Activated T-cell treated with anti-CD3 and anti-CD28 coated beads, Interleukin-2, amount 50 U/mL, for 72 hours (primary cell): ENCODE measurements around the gene IP6K2. TPM values are rescaled to one million over a fixed set of nuclear protein-coding genes. Genes with fewer than 3 reads are reported as not detected.
A peak's percentile ranks its signal among the peaks of the same experiment; 100 is the strongest.

ENCODE experiments used
- ATAC-seq, 2 donors: fragments of 150-1000 bp; cut with Tn5 transposase; replicated peaks in 1 of 2; 2 replicates each; pipeline ENCODE4 v1.10.0; 2021; ENCODE audit warnings: moderate library complexity in 2 of 2, mild to moderate bottlenecking in 1 of 2
- DNase-seq, 2 donors: peaks; one replicate each; pipeline ENCODE4 v3.0.0; 2021 to 2022; ENCODE audit warnings: mixed read lengths in 1 of 2
- H3K27ac Mint-ChIP-seq: one replicate; pipeline ENCODE4 v1.8.0; 2022; ENCODE audit warnings: mild to moderate bottlenecking, moderate library complexity, mixed read lengths
- H3K27me3 Mint-ChIP-seq: one replicate; pipeline ENCODE4 v1.8.0; 2022; ENCODE audit warnings: low read depth, mixed read lengths
- H3K36me3 Mint-ChIP-seq, 2 donors: one replicate each; pipeline ENCODE4 v1.8.0; 2022; ENCODE audit warnings: mixed read lengths in 2 of 2, mild to moderate bottlenecking in 1 of 2; ENCODE audit not compliant: insufficient read depth in 2 of 2
- H3K4me1 Mint-ChIP-seq: one replicate; pipeline ENCODE4 v1.8.0; 2022; ENCODE audit warnings: low read depth, mixed read lengths
- H3K4me3 Mint-ChIP-seq, 2 donors: one replicate each; pipeline ENCODE4 v1.8.0; 2022; ENCODE audit warnings: mild to moderate bottlenecking in 2 of 2, mixed read lengths in 2 of 2, moderate library complexity in 2 of 2
- H3K9me3 Mint-ChIP-seq, 2 donors: one replicate each; pipeline ENCODE4 v1.8.0; 2022; ENCODE audit warnings: mixed read lengths in 2 of 2
- total RNA-seq, 2 donors: library from RNA; stranded (reverse); gene quantifications; one replicate each; pipeline ENCODE4 v1.2.3, GENCODE V29; 2022

Gene IP6K2
- total RNA-seq, 2 donors from 2014 or later: 62.4 to 75.4 TPM

DNA sequence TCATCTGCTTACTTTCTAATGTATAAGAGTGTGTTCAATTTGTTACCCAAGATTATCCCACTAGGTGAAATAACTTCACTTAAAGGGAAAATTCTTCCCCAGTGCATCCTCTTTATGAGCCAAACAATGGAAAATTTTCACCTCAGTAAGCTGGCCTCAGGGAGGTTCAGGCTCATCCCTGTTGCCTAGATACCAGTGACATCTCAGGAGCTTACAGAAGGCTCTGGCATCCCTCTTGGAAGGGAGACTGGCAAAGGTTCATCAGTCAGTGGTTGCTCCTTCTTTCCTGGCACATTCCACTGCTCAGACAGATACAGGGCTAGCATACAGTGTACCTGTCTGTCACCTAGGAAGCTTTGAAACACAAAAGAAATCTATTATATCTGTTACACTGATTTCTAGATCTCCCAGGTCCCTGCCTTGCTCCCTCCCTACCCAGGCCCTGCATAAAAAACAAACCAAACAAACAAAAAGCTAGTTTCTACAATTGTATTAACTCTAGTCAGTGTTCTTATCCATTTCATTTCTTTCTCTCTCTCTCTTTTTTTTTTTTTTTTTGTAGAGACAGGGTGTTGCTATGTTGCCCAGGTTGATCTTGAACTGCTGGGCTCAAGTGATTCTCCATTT, 1.7 kb downstream of the IP6K2 start:
- H3K9me3 Mint-ChIP-seq: no peaks in the 10 kb centered on the region
- peaks cover 4 to 25% of the 10 kb centered on the region in 2 donors for H3K36me3 Mint-ChIP-seq
- H3K4me3 Mint-ChIP-seq: peak overlapping the region; percentile 88 to 96
- DNase-seq (no peak), ATAC-seq (no peak)
- peak overlapping the region; percentile 80 for H3K27ac Mint-ChIP-seq
- no peaks in the 10 kb centered on the region for H3K27me3 Mint-ChIP-seq
- H3K4me1 Mint-ChIP-seq: peaks cover 49% of the 10 kb centered on the region

DNA sequence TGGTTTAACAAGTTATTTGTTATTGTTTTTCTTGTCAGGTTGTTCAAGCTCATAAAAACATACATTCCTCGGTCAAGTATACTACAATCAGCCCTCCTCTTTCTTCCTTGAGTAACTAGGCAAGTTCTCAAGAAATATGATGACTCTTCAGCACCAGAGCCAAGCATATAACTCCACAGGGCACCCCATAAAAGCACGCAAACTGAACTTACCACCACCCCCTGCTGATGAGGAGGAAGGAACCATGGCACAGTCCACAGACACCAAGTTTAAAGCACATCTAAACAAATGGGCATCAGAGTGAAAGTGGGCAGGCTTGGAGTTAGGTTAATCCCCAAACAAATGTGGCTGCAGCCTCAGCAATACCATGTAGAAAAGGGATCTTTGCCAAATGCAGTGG, 5.3 kb downstream of the IP6K2 start:
- DNase-seq: no peak
- no peak for ATAC-seq
- peak overlapping the region; percentile 6 for H3K27ac Mint-ChIP-seq

DNA sequence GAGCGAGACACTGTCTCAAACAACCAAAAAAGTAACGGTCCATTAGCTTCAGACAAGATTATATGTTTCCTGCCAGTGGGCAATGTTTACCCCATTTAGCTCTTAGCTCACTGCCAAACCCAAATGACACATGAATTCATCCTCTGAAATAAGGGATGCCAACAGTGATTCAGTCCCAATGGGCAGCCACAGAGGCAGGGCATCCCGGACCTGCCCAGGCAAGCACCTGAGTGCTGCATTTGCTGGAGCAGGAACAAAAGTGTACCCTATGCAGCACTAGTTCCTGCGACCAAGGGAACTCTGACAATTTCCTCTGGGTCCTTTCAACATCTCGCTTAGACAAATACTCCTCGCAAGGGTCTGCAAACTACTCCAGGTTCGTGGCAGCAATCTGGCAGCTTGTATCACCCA, 8.0 kb downstream of the IP6K2 start:
- Mint-ChIP-seq H3K4me1 (peaks cover 46% of the 10 kb centered on the region), H3K27ac (peak overlapping the region; percentile 58), H3K27me3 (no peaks in the 10 kb centered on the region), H3K36me3 (peaks cover 2 to 14% of the 10 kb centered on the region in 2 donors), H3K4me3 (no peak overlapping the region), H3K9me3 (no peaks in the 10 kb centered on the region)
- DNase-seq (no peak), ATAC-seq (peak; percentile 18 to 25)

More for the DNA sequence above, 5.3 kb downstream of the IP6K2 start:
- Mint-ChIP-seq H3K4me3 (no peak overlapping the region), H3K4me1 (peaks cover 55% of the 10 kb centered on the region), H3K36me3 (peaks cover 2 to 25% of the 10 kb centered on the region in 2 donors), H3K27me3 (no peaks in the 10 kb centered on the region), H3K9me3 (no peaks in the 10 kb centered on the region)

DNA sequence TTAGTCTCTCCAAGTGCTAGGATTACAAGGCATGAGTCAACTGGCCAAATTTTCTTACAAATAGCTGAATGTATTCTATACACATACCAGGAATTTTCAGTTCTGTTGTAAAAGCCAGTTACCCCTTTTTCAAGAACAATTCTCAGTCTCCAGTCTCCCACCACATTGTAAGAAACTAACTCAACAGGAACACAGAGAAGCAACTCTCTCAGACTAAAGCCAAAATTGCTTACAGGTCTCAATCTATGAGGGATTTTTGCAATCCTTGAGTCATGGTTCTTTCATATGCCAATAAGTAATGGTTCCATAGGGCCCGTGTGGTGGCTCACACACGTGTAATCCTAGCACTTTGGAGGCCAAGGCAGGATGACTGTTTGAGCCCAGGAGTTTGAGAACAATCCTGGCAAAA, 8.5 kb downstream of the IP6K2 start:
- Mint-ChIP-seq H3K4me3 (no peak overlapping the region), H3K4me1 (peaks cover 46% of the 10 kb centered on the region), H3K27ac (peak overlapping the region; percentile 39), H3K36me3 (peaks cover 2 to 13% of the 10 kb centered on the region in 2 donors), H3K9me3 (no peaks in the 10 kb centered on the region), H3K27me3 (no peaks in the 10 kb centered on the region)
- peak; percentile 40 to 76 for ATAC-seq
- DNase-seq: no peak

DNA sequence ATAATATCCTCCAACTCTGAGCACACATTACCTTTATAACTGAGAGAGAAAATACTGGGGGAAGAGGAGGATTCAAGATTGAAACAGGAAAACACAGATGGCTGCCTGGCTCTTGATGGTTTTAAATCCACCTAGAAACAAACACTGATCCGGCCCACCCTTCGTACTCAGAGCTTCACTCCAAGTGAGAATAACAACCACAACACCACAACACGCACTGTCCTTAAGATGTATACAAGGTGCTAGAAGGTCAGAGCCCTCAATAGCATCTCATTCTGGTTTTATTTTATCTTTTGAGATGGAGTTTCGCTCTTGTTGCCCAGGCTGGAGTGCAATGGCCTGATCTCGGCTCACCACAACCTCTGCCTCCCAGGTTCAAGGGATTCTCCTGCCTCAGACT, 9.9 kb downstream of the IP6K2 start:
- no peaks in the 10 kb centered on the region for H3K9me3 Mint-ChIP-seq
- no peak overlapping the region for H3K4me3 Mint-ChIP-seq
- ATAC-seq: no peak
- peak overlapping the region; percentile 73 for H3K27ac Mint-ChIP-seq
- H3K27me3 Mint-ChIP-seq: no peaks in the 10 kb centered on the region
- DNase-seq: no peak
- peaks cover 4 to 17% of the 10 kb centered on the region in 2 donors for H3K36me3 Mint-ChIP-seq
- H3K4me1 Mint-ChIP-seq: peaks cover 50% of the 10 kb centered on the region

DNA sequence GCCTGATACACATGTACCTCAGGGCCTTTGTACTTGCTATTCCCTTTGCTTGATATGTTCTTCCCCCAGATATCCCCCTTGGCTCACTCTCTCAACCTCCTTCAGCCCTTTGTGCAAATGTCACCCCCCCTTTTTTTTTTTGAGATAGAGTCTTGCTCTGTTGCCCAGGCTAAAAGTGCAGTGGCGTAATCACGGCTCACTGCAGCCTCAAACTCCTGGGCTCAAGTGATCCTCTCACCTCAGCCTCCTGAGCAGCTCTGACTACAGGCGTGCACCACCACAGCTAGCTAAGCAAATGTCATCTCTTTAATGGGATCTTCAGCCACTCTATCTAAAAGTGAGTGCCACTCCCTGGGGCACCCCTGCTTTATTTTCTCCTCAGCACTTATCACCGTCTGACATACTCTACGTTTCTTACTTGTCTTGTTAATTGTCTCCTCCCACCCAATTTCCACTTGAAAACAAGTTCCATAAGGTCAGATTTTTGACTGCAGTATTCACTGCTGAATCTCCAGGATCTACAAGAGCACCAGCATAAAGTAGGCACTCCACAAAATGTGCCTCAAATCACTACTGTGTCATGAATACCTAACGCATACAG, 14.6 kb downstream of the IP6K2 start:
- Mint-ChIP-seq H3K9me3 (no peaks in the 10 kb centered on the region), H3K27ac (peak overlapping the region; percentile 16), H3K4me3 (no peak overlapping the region), H3K36me3 (peaks cover 2 to 12% of the 10 kb centered on the region in 2 donors), H3K4me1 (peaks cover 33% of the 10 kb centered on the region), H3K27me3 (no peaks in the 10 kb centered on the region)
- no peak for ATAC-seq
- DNase-seq: no peak

DNA sequence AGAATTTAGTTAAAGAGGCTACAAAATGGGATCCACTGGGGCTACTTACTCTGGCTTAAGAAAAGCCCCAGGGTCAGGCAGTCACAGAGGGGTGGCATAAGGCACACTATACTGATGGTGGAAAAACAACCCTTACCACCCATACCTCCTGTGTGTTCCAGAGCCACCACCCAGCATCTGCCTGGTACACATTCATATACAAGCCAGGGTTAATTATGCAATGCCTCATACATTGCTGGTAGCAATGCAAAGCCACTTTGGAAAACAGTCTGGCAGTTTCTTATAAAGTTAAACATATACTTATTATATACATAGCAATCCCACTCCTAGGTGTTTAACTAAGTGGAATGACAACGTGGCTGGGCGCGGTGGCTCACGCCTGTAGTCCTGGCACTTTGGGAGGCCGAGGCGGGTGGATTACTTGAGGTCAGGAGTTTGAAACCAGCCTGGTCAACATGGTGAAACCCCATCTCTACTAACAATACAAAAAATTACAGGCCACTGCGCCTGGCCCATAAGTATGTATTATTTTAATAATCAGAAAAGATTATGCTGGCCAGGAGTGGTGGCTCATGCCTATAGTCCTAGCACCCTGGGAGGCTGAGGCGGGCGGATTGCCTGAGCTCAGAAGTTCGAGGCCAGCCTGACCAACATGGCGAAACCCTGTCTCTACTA, 16.2 kb downstream of the IP6K2 start:
- Mint-ChIP-seq H3K4me1 (peaks cover 28% of the 10 kb centered on the region), H3K36me3 (peaks cover 2 to 12% of the 10 kb centered on the region in 2 donors), H3K4me3 (no peak overlapping the region), H3K9me3 (no peaks in the 10 kb centered on the region), H3K27ac (peak overlapping the region; percentile 83), H3K27me3 (no peaks in the 10 kb centered on the region)
- no peak for DNase-seq
- ATAC-seq: no peak

DNA sequence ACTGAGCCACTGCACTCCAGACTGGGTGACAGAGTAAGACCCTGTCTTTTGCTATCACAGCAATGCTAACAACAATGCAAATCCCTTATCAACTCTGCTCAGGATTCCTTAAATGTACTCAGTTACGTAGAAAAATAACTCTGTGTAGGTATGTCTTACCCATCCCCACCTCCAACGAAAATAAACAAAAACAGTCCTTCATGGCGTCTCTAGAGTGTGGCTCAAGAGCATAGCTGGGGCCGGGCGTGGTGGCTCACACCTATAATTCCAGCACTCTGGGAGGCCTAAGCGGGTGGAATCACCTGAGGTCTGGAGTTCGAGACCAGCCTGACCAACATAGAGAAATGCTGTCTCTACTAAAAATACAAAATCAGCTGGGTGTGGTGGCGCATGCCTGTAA, 18.1 kb downstream of the IP6K2 start:
- Mint-ChIP-seq H3K4me3 (no peak overlapping the region), H3K27ac (no peak overlapping the region), H3K27me3 (no peaks in the 10 kb centered on the region), H3K4me1 (peaks cover 19% of the 10 kb centered on the region), H3K9me3 (no peaks in the 10 kb centered on the region), H3K36me3 (peaks cover 2 to 18% of the 10 kb centered on the region in 2 donors)
- DNase-seq: no peak
- ATAC-seq: no peak

DNA sequence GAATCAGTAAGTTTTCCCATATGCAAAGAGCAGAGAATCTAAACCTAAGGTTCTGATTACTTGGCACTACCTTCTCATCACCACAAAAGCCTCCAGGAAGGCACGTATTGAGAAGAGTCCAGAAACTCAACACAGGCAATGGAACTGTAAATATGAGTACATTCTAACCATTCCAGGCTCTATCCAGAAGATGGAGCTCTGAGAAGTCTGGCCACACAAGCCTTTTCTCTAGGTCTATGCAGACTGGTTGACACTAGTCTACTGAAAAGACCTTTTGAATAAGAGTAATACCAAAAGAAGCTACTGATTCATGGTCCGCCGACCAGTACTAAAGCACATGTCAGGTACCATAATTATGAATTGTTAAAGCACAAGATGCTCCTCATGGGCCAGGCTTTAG, 19.1 kb downstream of the IP6K2 start:
- no peak for DNase-seq
- no peaks in the 10 kb centered on the region for H3K27me3 Mint-ChIP-seq
- H3K9me3 Mint-ChIP-seq: no peaks in the 10 kb centered on the region
- H3K4me1 Mint-ChIP-seq: peaks cover 16% of the 10 kb centered on the region
- H3K27ac Mint-ChIP-seq: no peak overlapping the region
- ATAC-seq: peak; percentile 27 to 63
- no peak overlapping the region for H3K4me3 Mint-ChIP-seq
- peaks cover 2 to 20% of the 10 kb centered on the region in 2 donors for H3K36me3 Mint-ChIP-seq

DNA sequence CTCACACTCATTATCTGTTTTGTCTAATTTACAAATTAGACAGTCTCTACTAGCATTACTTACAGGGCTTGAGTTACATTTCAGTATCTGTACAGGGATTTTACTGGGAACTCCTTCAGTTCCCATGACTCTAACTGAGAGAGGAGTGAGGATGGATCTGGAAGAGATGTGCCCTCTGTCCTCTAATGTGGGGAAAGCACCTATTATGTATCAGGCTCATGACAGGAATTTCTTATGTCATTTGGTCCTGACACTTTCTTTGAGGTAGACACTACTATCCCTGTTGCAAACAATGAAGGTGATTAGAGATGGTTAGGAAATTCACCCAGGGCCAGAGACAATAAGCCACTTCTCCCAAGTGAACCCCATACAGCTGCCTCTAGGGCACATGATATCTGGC, 20.4 kb downstream of the IP6K2 start:
- no peak overlapping the region for H3K27ac Mint-ChIP-seq
- no peak overlapping the region for H3K4me3 Mint-ChIP-seq
- no peaks in the 10 kb centered on the region for H3K9me3 Mint-ChIP-seq
- peaks cover 9% of the 10 kb centered on the region for H3K4me1 Mint-ChIP-seq
- no peak for ATAC-seq
- H3K27me3 Mint-ChIP-seq: no peaks in the 10 kb centered on the region
- H3K36me3 Mint-ChIP-seq: peaks cover 4 to 16% of the 10 kb centered on the region in 2 donors
- DNase-seq: no peak

DNA sequence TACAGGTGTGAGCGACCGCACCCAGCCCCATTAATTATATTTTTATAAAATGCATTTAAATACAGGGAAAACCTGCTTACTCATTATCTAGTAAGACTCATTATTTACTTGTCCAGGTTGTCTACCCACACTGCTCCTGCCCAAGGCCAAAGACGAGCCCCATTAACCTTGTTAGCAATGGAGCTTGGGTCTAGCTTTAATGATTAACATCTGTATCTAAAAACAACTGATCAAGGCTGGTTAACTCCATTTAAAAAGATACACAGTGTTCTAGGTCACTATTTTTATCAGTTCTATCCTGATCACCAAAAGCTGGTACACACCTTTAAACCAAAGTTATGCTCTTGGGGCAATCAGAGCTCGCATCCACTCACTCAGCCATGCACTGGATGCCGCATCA, 20.9 kb downstream of the IP6K2 start:
- H3K27me3 Mint-ChIP-seq: no peaks in the 10 kb centered on the region
- no peak overlapping the region for H3K4me3 Mint-ChIP-seq
- DNase-seq (no peak), ATAC-seq (no peak)
- H3K27ac Mint-ChIP-seq: no peak overlapping the region
- H3K9me3 Mint-ChIP-seq: no peaks in the 10 kb centered on the region
- peaks cover 4 to 20% of the 10 kb centered on the region in 2 donors for H3K36me3 Mint-ChIP-seq
- peaks cover 9% of the 10 kb centered on the region for H3K4me1 Mint-ChIP-seq

DNA sequence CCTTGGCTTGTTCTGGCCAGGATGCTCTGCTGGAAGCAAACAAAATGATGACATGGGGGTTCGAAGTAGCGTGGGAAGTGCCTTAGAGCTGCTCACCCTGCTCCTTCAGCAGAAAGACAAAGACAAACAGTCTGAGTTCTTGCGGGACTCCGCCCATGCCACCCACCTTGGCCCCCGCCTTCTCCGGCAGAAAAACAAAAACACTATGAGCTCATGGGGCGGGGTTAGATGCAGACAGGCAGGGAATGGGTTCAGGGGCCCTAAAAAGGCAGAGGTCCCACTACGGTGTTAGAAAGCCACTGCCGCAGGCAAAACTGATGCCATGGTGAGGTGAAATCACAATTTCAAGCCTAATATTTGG, 21.6 kb downstream of the IP6K2 start:
- DNase-seq (no peak), ATAC-seq (no peak)
- Mint-ChIP-seq H3K27ac (no peak overlapping the region), H3K4me1 (peaks cover 9% of the 10 kb centered on the region), H3K36me3 (peaks cover 4 to 22% of the 10 kb centered on the region in 2 donors), H3K4me3 (no peak overlapping the region), H3K27me3 (no peaks in the 10 kb centered on the region), H3K9me3 (no peaks in the 10 kb centered on the region)

DNA sequence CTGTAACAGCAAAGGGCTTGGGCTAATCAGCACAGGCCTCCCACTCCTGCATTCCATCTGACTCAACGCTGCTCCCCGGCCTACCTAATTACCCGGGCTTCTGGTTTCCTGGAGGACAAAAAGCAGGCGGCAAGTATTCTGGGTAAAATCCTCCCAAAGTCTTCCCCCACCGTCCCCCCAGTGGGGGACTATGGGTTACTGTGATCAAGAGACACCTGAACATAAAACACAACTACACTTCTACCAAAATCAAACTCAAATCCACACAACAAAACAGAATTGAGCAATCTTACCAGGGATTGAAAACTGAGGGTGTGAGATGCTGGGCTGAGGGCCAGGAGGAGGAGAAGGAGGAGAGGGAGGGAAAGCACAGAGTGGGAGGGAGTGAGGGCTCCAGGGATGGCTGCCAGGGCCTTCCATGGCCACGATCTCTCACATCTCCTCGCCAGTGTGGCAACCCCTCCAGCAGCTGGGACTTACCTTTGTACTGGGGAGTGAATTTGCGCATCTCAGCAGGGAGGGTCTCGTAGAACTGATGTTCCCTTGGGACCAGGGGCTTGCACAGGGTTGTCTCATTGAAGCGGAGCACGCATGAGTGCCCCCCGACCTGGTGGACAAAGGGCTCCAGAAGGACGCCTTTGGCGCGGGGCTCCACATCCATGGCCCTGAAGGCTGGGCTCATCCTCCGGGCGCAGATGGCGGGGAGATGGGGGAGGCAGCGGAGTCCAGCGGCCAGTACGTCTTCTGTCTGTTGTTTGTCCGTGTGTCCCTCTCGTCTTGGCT, 22.2 kb downstream of the IP6K2 start:
- Mint-ChIP-seq H3K27ac (no peak overlapping the region), H3K4me1 (peaks cover 9% of the 10 kb centered on the region), H3K4me3 (no peak overlapping the region), H3K27me3 (no peaks in the 10 kb centered on the region), H3K9me3 (no peaks in the 10 kb centered on the region), H3K36me3 (peaks cover 4 to 24% of the 10 kb centered on the region in 2 donors)
- no peak for DNase-seq
- no peak for ATAC-seq
